Activated CD4-positive, alpha-beta memory T cell treated with anti-CD3 and anti-CD28 coated beads for 36 hours (primary cell): ENCODE measurements around the gene PRR5L. TPM values are rescaled to one million over a fixed set of nuclear protein-coding genes. Genes with fewer than 3 reads are reported as not detected.

Experiments
- CTCF ChIA-PET: fragments of 350-600 bp; sonication (Branson Sonifier 250); formaldehyde crosslinking; loops from one replicate; lab custom pipeline; 2021; ENCODE audit warnings: antibody characterized with exemption, inconsistent platforms; lab: Charles Lee
- POLR2A ChIA-PET: fragments of 350-600 bp; sonication (Branson Sonifier 250); formaldehyde crosslinking; loops from one replicate; lab custom pipeline; 2021; ENCODE audit warnings: antibody characterized with exemption; lab: Charles Lee
- DNase-seq: peaks from one replicate; pipeline ENCODE4 v3.0.0-alpha.2; 2020
- H3K27ac Mint-ChIP-seq: one replicate; pipeline ENCODE4 v1.8.0; 2021; ENCODE audit warnings: mixed read lengths
- H3K27me3 Mint-ChIP-seq: one replicate; pipeline ENCODE4 v1.8.0; 2021; ENCODE audit warnings: mixed read lengths
- H3K36me3 Mint-ChIP-seq: one replicate; pipeline ENCODE4 v1.8.0; 2021; ENCODE audit warnings: mixed read lengths
- H3K4me1 Mint-ChIP-seq: one replicate; pipeline ENCODE4 v1.8.0; 2021; ENCODE audit warnings: low read depth, mixed read lengths
- H3K4me3 Mint-ChIP-seq: one replicate; pipeline ENCODE4 v1.8.0; 2021; ENCODE audit warnings: mild to moderate bottlenecking, mixed read lengths
- H3K9me3 Mint-ChIP-seq: one replicate; pipeline ENCODE4 v1.8.0; 2021; ENCODE audit warnings: mixed read lengths
- intact Hi-C: fragments of 100-400 bp; cut with micrococcal nuclease; formaldehyde crosslinking; loops from one replicate; pipeline ENCODE4 v1.15.1; 2023
- total RNA-seq, 2 experiments: library from RNA; stranded (reverse); gene quantifications; one replicate each; pipeline ENCODE4 v1.2.3, GENCODE V29; 2021

The PRR5L gene
- total RNA-seq, 2 experiments from 2014 or later, result 42.7 to 43.6 TPM

DNA sequence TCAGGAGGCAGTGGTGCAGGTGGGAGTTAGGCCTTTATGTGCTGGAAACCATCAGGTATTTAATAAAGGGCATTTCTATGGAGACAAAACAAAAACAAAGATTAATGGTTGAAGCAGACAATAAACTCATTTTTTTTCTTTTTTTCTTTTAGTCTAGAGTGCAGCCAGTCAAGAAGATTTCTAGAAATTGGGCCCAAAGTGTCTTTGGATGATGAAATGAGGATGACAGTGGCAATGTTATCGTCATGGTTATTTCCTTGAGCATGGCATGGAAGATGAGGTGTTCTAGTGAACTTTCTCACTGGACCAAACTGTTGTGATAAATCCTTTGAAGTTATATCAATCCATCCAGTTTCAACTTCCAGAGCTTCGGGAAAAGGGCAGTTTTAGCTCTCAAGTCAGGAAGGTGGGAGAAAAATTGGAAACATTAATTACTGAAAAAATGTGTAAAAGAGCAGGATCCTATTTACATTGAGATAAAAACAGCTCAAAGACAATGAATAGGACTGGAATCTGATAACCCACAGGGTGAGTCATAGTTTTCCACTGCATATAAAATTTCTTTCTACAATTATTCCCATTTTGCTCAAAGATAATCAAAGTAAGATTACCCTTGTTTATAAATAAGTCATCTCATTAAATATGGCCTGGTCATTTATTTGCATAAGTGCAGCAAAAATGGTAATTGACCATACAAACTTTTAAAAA lies 33.0 kb downstream of the PRR5L start:
- POLR2A ChIA-PET, result no interaction called here
- no peaks in the 10 kb centered on the region for H3K36me3 Mint-ChIP-seq
- no peaks in the 10 kb centered on the region for H3K27me3 Mint-ChIP-seq
- CTCF ChIA-PET, result no interaction called here
- H3K9me3 Mint-ChIP-seq, result no peaks in the 10 kb centered on the region
- peaks cover 20% of the 10 kb centered on the region for H3K4me1 Mint-ChIP-seq
- intact Hi-C loops, result no loop called here
- H3K4me3 Mint-ChIP-seq, result no peak overlapping the region
- H3K27ac Mint-ChIP-seq, result no peak overlapping the region
- no peak for DNase-seq

DNA sequence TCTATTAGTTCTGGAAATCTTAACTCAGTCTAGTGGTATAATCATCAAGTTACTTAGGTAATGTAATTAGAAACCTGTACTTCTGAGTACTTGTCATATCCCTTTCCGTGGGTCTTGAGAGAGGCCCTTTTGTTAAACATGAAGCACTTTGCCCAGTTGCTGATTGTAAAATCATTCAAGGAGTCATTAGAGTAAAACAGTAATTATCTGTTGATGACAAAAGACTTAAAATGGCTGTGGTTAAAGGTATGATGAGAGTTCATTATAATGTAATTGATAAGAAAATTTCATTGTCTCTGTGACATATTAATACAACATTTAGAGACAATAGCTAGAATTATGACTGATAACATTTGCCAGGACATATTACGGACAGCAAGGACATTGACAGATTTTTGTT lies 34.3 kb downstream of the PRR5L start:
- intact Hi-C loops, result no loop called here
- CTCF ChIA-PET, result no interaction called here
- H3K4me3 Mint-ChIP-seq, result no peak overlapping the region
- H3K4me1 Mint-ChIP-seq, result peaks cover 23% of the 10 kb centered on the region
- no peak overlapping the region for H3K27ac Mint-ChIP-seq
- DNase-seq, result no peak
- POLR2A ChIA-PET, result no interaction called here
- no peaks in the 10 kb centered on the region for H3K36me3 Mint-ChIP-seq
- H3K9me3 Mint-ChIP-seq, result no peaks in the 10 kb centered on the region
- H3K27me3 Mint-ChIP-seq, result no peaks in the 10 kb centered on the region

DNA sequence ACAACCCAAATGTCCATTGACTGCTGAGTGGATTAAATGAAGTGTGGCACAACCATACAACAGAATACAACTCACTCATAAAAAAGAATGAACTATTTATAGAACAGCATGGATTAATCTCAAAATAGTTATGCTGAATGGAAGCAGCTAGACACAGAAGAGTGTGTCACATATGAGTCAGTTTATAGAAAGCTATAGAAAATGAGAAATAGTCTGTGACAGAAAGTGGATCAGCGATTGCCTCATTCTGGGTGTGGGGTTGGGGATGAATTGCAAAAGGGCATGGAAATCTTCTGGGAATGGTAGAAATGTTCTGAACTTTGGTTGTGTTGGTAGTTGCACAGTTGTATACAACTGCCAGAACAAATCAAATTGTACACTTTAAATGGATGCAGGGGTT lies 37.4 kb downstream of the PRR5L start:
- no peak overlapping the region for H3K27ac Mint-ChIP-seq
- intact Hi-C loops, result no loop called here
- no peak for DNase-seq
- CTCF ChIA-PET, result interaction anchor here (0.6 to 2.8 kb wide), 2 partner anchors 147 to 160 kb away, joined by 4 to 9 read pairs; no protein-coding TSS in a partner anchor
- no peak overlapping the region for H3K4me3 Mint-ChIP-seq
- H3K9me3 Mint-ChIP-seq, result no peaks in the 10 kb centered on the region
- peaks cover 15% of the 10 kb centered on the region for H3K4me1 Mint-ChIP-seq
- H3K36me3 Mint-ChIP-seq, result no peaks in the 10 kb centered on the region
- H3K27me3 Mint-ChIP-seq, result no peaks in the 10 kb centered on the region
- POLR2A ChIA-PET, result no interaction called here

DNA sequence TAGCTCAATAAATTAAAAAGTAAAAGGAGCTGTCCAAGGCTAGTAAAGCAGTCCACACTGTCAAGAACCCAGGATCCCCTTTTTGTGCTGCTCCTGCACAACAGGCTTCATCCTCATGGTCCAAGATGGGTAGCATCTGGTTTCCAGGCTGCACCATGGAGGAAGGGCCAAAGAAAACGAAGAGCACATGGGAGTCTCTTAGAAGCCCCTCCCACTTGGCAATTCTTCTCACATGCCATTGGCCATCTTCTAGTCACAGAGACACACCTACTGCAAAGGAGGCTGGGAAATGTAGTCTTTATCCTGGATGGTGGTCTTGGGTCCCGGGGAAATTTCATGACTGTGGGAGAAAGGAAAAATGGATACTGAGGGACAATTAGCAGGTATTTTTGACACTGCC lies 37.8 kb downstream of the PRR5L start:
- intact Hi-C loops, result no loop called here
- CTCF ChIA-PET, result interaction anchor here (2.8 kb wide), 1 partner anchor 159 kb away, joined by 9 read pairs; no protein-coding TSS in a partner anchor

GRCh38 chr11:36339888-36340287 lies 43.8 kb downstream of the PRR5L start:
- intact Hi-C loops, result no loop called here
- peaks cover 7% of the 10 kb centered on the region for H3K27me3 Mint-ChIP-seq
- H3K27ac Mint-ChIP-seq, result no peak overlapping the region
- ChIA-PET POLR2A (no interaction called here), CTCF (no interaction called here)
- H3K4me1 Mint-ChIP-seq, result peaks cover 11% of the 10 kb centered on the region
- no peak for DNase-seq
- H3K4me3 Mint-ChIP-seq, result no peak overlapping the region
- H3K9me3 Mint-ChIP-seq, result no peaks in the 10 kb centered on the region
- no peaks in the 10 kb centered on the region for H3K36me3 Mint-ChIP-seq

More for the DNA sequence above, 37.8 kb downstream of the PRR5L start:
- Mint-ChIP-seq H3K9me3 (no peaks in the 10 kb centered on the region), H3K4me1 (peaks cover 13% of the 10 kb centered on the region), H3K27me3 (no peaks in the 10 kb centered on the region), H3K27ac (no peak overlapping the region), H3K4me3 (no peak overlapping the region), H3K36me3 (no peaks in the 10 kb centered on the region)
- DNase-seq, result no peak
- POLR2A ChIA-PET, result no interaction called here

DNA sequence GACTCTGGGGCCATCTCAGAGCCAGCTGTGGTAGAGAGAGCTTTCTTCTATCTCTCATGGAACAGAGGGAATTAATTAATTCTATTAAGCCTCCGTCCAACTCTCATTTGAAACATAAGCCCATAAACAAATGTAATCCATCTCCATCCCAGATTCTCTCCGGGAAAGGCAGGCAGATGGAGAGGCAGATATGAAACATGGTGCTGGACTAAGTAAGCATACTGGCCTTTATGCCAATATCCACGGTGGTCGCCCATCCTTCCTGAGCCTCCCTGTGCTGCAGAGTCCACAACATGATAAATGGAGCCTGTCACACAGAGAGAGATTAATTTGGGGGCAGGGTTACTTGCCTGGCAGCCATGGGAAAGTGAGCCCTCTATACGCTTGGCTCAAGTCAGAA lies 44.8 kb downstream of the PRR5L start:
- DNase-seq, result no peak
- Mint-ChIP-seq H3K4me1 (peaks cover 11% of the 10 kb centered on the region), H3K9me3 (no peaks in the 10 kb centered on the region), H3K27me3 (peaks cover 11% of the 10 kb centered on the region), H3K4me3 (no peak overlapping the region), H3K36me3 (no peaks in the 10 kb centered on the region), H3K27ac (no peak overlapping the region)
- ChIA-PET POLR2A (no interaction called here), CTCF (interaction anchor here (1.5 kb wide), 1 partner anchor 12 kb away, joined by 3 read pairs; no protein-coding TSS in a partner anchor)
- intact Hi-C loops, result no loop called here

GRCh38 chr11:36341915-36342314 lies 45.8 kb downstream of the PRR5L start:
- Mint-ChIP-seq H3K4me3 (no peak overlapping the region), H3K27me3 (peaks cover 11% of the 10 kb centered on the region), H3K27ac (no peak overlapping the region), H3K9me3 (no peaks in the 10 kb centered on the region), H3K4me1 (peaks cover 13% of the 10 kb centered on the region), H3K36me3 (no peaks in the 10 kb centered on the region)
- intact Hi-C loops, result no loop called here
- no peak for DNase-seq
- POLR2A ChIA-PET, result no interaction called here
- CTCF ChIA-PET, result interaction anchor here (0.9 to 1.5 kb wide), 2 partner anchors 11 to 405 kb away, joined by 3 read pairs; no protein-coding TSS in a partner anchor

DNA sequence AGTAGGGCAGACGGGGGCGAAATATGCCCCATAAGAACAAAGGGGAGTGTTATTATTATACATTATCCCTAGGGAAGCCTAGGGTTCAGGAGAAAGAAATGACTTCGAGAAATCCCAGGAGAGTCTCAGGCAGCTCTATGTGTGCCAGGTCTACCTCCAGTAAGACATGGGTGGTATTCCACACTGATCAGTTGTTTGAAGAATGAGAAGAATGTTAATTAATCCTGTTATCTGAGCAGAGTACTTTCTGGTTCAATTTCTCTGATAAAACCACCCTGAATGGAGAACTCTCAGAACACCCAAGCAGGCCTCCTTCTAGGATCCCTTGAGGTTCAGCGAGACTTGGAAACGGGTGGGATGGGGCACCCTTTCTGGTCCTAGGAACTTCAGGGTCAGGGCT lies 46.2 kb downstream of the PRR5L start:
- CTCF ChIA-PET, result interaction anchor here (0.9 to 1.5 kb wide), 2 partner anchors 11 to 405 kb away, joined by 3 read pairs; no protein-coding TSS in a partner anchor
- POLR2A ChIA-PET, result interaction anchor here (1.6 kb wide), 1 partner anchor 11 kb away, joined by 6 read pairs; no protein-coding TSS in a partner anchor
- H3K9me3 Mint-ChIP-seq, result no peaks in the 10 kb centered on the region
- no peak for DNase-seq
- peaks cover 17% of the 10 kb centered on the region for H3K4me1 Mint-ChIP-seq
- no peaks in the 10 kb centered on the region for H3K36me3 Mint-ChIP-seq
- H3K27ac Mint-ChIP-seq, result no peak overlapping the region
- peaks cover 11% of the 10 kb centered on the region for H3K27me3 Mint-ChIP-seq
- no peak overlapping the region for H3K4me3 Mint-ChIP-seq
- intact Hi-C loops, result no loop called here

DNA sequence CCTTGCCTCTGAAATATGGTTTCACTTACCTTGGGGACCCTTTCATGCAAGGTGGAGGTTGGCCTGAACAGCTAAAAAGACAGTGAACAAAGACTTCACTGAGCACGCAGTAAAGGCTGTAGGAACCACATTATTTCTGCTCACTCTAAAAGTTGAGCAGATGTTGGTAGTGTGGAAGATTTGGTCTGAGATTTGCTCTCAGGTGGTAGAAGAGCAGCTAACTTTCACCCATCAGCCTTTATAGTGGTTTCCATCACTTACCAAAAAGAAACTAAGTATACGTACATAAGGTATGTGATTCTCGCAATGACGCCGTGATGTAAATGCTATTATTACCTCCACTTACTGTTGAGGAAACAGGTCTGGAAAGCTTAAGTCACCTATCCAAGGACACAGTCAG lies 47.3 kb downstream of the PRR5L start:
- no peak for DNase-seq
- no peaks in the 10 kb centered on the region for H3K9me3 Mint-ChIP-seq
- no peaks in the 10 kb centered on the region for H3K36me3 Mint-ChIP-seq
- intact Hi-C loops, result no loop called here
- peak overlapping the region; percentile 46 for H3K27ac Mint-ChIP-seq
- peaks cover 26% of the 10 kb centered on the region for H3K4me1 Mint-ChIP-seq
- peaks cover 11% of the 10 kb centered on the region for H3K27me3 Mint-ChIP-seq
- H3K4me3 Mint-ChIP-seq, result no peak overlapping the region
- ChIA-PET CTCF (interaction anchor here (0.7 to 0.9 kb wide), 2 partner anchors 51 to 54 kb away, joined by 3 read pairs; partner anchors contain the start of gene COMMD9), POLR2A (interaction anchor here (1.6 kb wide), 1 partner anchor 10 kb away, joined by 6 read pairs; no protein-coding TSS in a partner anchor)

GRCh38 chr11:36345084-36345511 lies 49.0 kb downstream of the PRR5L start:
- CTCF ChIA-PET, result no interaction called here
- Mint-ChIP-seq H3K9me3 (no peaks in the 10 kb centered on the region), H3K36me3 (no peaks in the 10 kb centered on the region), H3K4me1 (peaks cover 32% of the 10 kb centered on the region), H3K4me3 (no peak overlapping the region), H3K27me3 (peaks cover 9% of the 10 kb centered on the region), H3K27ac (peak overlapping the region; percentile 2)
- no peak for DNase-seq
- POLR2A ChIA-PET, result interaction anchor here (0.6 kb wide), 1 partner anchor 22 kb away, joined by 3 read pairs; no protein-coding TSS in a partner anchor
- intact Hi-C loops, result no loop called here

- ChIA-PET CTCF (no interaction called here), POLR2A (interaction anchor here (0.6 kb wide), 1 partner anchor 22 kb away, joined by 3 read pairs; no protein-coding TSS in a partner anchor)
- peaks cover 31% of the 10 kb centered on the region for H3K4me1 Mint-ChIP-seq
- H3K27ac Mint-ChIP-seq, result no peak overlapping the region
- H3K4me3 Mint-ChIP-seq, result no peak overlapping the region
- peaks cover 6% of the 10 kb centered on the region for H3K27me3 Mint-ChIP-seq
- H3K9me3 Mint-ChIP-seq, result no peaks in the 10 kb centered on the region
- intact Hi-C loops, result loop anchor here (1.0 to 2.0 kb wide), 2 partner anchors 9 to 33 kb away; no protein-coding TSS in a partner anchor
- DNase-seq, result no peak
- H3K36me3 Mint-ChIP-seq, result no peaks in the 10 kb centered on the region
Observed at GRCh38 chr11:36345535-36346141, 49.5 kb downstream of the PRR5L start.
